H1 (cell line): ENCODE measurements around the gene MINDY3. TPM values are rescaled to one million over a fixed set of nuclear protein-coding genes. Genes with fewer than 3 reads are reported as not detected.

ENCODE experiments used
- CTCF ChIA-PET: fragments of 300-600 bp; sonication (Branson Sonifier 250); formaldehyde crosslinking; loops from one replicate; lab custom pipeline; 2021; ENCODE audit not compliant: partially characterized antibody; lab: Charles Lee
- POLR2A ChIA-PET: fragments of 300-600 bp; sonication (Branson Sonifier 250); formaldehyde crosslinking; loops from one replicate; lab custom pipeline; 2021; ENCODE audit warnings: inconsistent platforms; ENCODE audit not compliant: partially characterized antibody; lab: Charles Lee
- DNase-seq, 2 experiments: peaks; one replicate each; pipeline versions ENCODE4 v3.0.0 to v3.0.0-alpha.2; 2010 to 2022; ENCODE audit warnings: low spot score in 2 of 2, low read depth in 1 of 2, mixed read lengths in 1 of 2
- FAIRE-seq: peaks from 2 replicates; lab custom pipeline; 2011; peaks lifted over from hg19 to GRCh38; lab: Jason Lieb, UNC
- H2AFZ ChIP-seq: 2 replicates; pipeline ENCODE4 v1.8.1; 2012; ENCODE audit warnings: low read length, inconsistent platforms
- H2AK5ac ChIP-seq: 2 replicates; pipeline ENCODE4 v1.6.1; 2013; ENCODE audit warnings: low read depth, low read length
- H2BK120ac ChIP-seq: replicated peaks from 2 replicates; pipeline ENCODE3; 2013; ENCODE audit warnings: low read depth, low read length, inconsistent platforms
- H2BK12ac ChIP-seq: 2 replicates; pipeline ENCODE4 v1.6.1; 2013; ENCODE audit warnings: low read depth, low read length
- H2BK15ac ChIP-seq: 2 replicates; pipeline ENCODE4 v1.6.1; 2013; ENCODE audit warnings: low read length
- H2BK20ac ChIP-seq: 2 replicates; pipeline ENCODE4 v1.6.1; 2013; ENCODE audit warnings: low read length
- H2BK5ac ChIP-seq: 2 replicates; pipeline ENCODE4 v1.6.1; 2013; ENCODE audit warnings: low read depth, low read length
- H3K14ac ChIP-seq: 2 replicates; pipeline ENCODE4 v1.6.1; 2013; ENCODE audit warnings: inconsistent platforms; ENCODE audit not compliant: insufficient read length
- H3K18ac ChIP-seq: 2 replicates; pipeline ENCODE4 v1.6.1; 2013; ENCODE audit warnings: low read length; ENCODE audit errors: extremely low read depth
- H3K23ac ChIP-seq: 2 replicates; pipeline ENCODE4 v1.6.1; 2013; ENCODE audit warnings: inconsistent platforms; ENCODE audit not compliant: insufficient read length
- H3K23me2 ChIP-seq: 2 replicates; pipeline ENCODE4 v1.6.1; 2013; ENCODE audit warnings: low read depth, low read length
- H3K27ac ChIP-seq: 2 replicates; pipeline ENCODE4 v1.6.1; 2011; ENCODE audit warnings: low read depth, low read length, inconsistent platforms
- H3K27me3 ChIP-seq, 4 experiments: replicated peaks in 1 of 4; 1 replicate in 1 of 4; 2 replicates in 3 of 4; pipeline versions ENCODE4 v1.6.1 to v1.8.1; 2011 to 2013; ENCODE audit warnings: low read length in 3 of 4, mild to moderate bottlenecking in 3 of 4, inconsistent platforms in 2 of 4, mixed read lengths in 2 of 4, moderate library complexity in 1 of 4; ENCODE audit not compliant: control insufficient read depth in 3 of 4, insufficient read depth in 3 of 4; ENCODE audit errors: extremely low read depth in 1 of 4
- H3K36me3 ChIP-seq, 4 experiments: 2 replicates each; pipeline versions ENCODE4 v1.6.1 to v1.8.1; 2011 to 2013; ENCODE audit warnings: mild to moderate bottlenecking in 4 of 4, low read length in 3 of 4, moderate library complexity in 2 of 4, control low read depth in 1 of 4, inconsistent platforms in 1 of 4; ENCODE audit not compliant: insufficient read depth in 4 of 4, control insufficient read depth in 2 of 4
- H3K4ac ChIP-seq: replicated peaks from 2 replicates; pipeline ENCODE3; 2013; ENCODE audit warnings: low read length, low read depth, mixed read lengths, inconsistent platforms; ENCODE audit not compliant: insufficient read length
- H3K4me1 ChIP-seq, 4 experiments: replicated peaks in 1 of 4; 1 replicate in 1 of 4; 2 replicates in 3 of 4; pipeline versions ENCODE4 v1.6.1 to v1.8.1; 2011 to 2013; ENCODE audit warnings: low read length in 3 of 4, inconsistent platforms in 2 of 4, mixed read lengths in 1 of 4; ENCODE audit not compliant: insufficient read depth in 4 of 4, control insufficient read depth in 3 of 4
- H3K4me2 ChIP-seq, 2 experiments: 2 replicates each; pipeline versions ENCODE4 v1.6.1 to v1.8.1; 2011 to 2013; ENCODE audit warnings: low read depth in 2 of 2, low read length in 2 of 2, control low read depth in 1 of 2, inconsistent platforms in 1 of 2, mild to moderate bottlenecking in 1 of 2; ENCODE audit not compliant: insufficient read depth in 1 of 2
- H3K4me3 ChIP-seq, 4 experiments: fragments of 200-600, 300-600 bp in 1 of 4; sonication (generic), shearing (Covaris generic), sonication (Bioruptor Twin) in 1 of 4; 2 replicates each; pipeline versions ENCODE4 v1.5.1 to v1.8.1; 2011 to 2016; ENCODE audit warnings: low read length in 4 of 4, low read depth in 3 of 4, control low read depth in 2 of 4, inconsistent platforms in 2 of 4, mild to moderate bottlenecking in 2 of 4, mixed read lengths in 1 of 4, moderate library complexity in 1 of 4; ENCODE audit not compliant: insufficient read depth in 2 of 4; ENCODE audit errors: extremely low read depth in 1 of 4
- H3K56ac ChIP-seq: replicated peaks from 2 replicates; pipeline ENCODE3; 2013; ENCODE audit warnings: low read depth, mild to moderate bottlenecking, mixed read lengths, low read length, inconsistent platforms; ENCODE audit not compliant: insufficient read length
- H3K79me1 ChIP-seq: 2 replicates; pipeline ENCODE4 v1.6.1; 2013; ENCODE audit warnings: low read depth, low read length, control low read depth
- H3K79me2 ChIP-seq, 2 experiments: 2 replicates each; pipeline versions ENCODE4 v1.6.1 to v1.8.1; 2012 to 2013; ENCODE audit warnings: low read length in 2 of 2, mild to moderate bottlenecking in 2 of 2, inconsistent platforms in 1 of 2; ENCODE audit not compliant: insufficient read depth in 2 of 2, control insufficient read depth in 1 of 2
- H3K9ac ChIP-seq, 4 experiments: replicated peaks in 1 of 4; 1 replicate in 1 of 4; 2 replicates in 3 of 4; pipeline versions ENCODE4 v1.6.1 to v1.8.1; 2011 to 2013; ENCODE audit warnings: low read depth in 3 of 4, low read length in 3 of 4, control low read depth in 2 of 4, mild to moderate bottlenecking in 2 of 4, moderate library complexity in 2 of 4, inconsistent platforms in 1 of 4; ENCODE audit errors: extremely low read depth in 1 of 4
- H3K9me3 ChIP-seq, 2 experiments: 2 replicates each; pipeline versions ENCODE4 v1.6.1 to v1.8.1; 2012 to 2013; ENCODE audit warnings: mild to moderate bottlenecking in 2 of 2, moderate library complexity in 2 of 2, control low read depth in 1 of 2, inconsistent platforms in 1 of 2, low read depth in 1 of 2, low read length in 1 of 2, mixed read lengths in 1 of 2; ENCODE audit not compliant: insufficient read depth in 2 of 2
- H4K20me1 ChIP-seq, 2 experiments: replicated peaks in 1 of 2; 2 replicates each; pipeline versions ENCODE3 to v1.8.1; 2011 to 2013; ENCODE audit warnings: inconsistent platforms in 2 of 2, low read length in 2 of 2, mild to moderate bottlenecking in 1 of 2; ENCODE audit not compliant: insufficient read depth in 2 of 2, control insufficient read depth in 1 of 2
- H4K5ac ChIP-seq: 2 replicates; pipeline ENCODE4 v1.6.1; 2013; ENCODE audit warnings: low read length, low read depth, mixed read lengths, inconsistent platforms; ENCODE audit not compliant: insufficient read length
- H4K8ac ChIP-seq: 2 replicates; pipeline ENCODE4 v1.8.0; 2013; ENCODE audit warnings: mild to moderate bottlenecking, moderate library complexity, low read length, inconsistent platforms; ENCODE audit not compliant: insufficient read depth; ENCODE audit errors: extremely low read depth
- H4K91ac ChIP-seq: replicated peaks from 2 replicates; pipeline ENCODE3; 2013; ENCODE audit warnings: low read length, mixed read lengths, inconsistent platforms; ENCODE audit not compliant: insufficient read length
- BACH1 ChIP-seq: IDR thresholded peaks from 2 replicates; pipeline ENCODE4 v1.6.1; 2012; ENCODE audit warnings: low read length, improper control_type of control experiment
- MAFK ChIP-seq: IDR thresholded peaks from 2 replicates; pipeline ENCODE4 v1.6.1; 2012; ENCODE audit warnings: low read depth, mild to moderate bottlenecking, improper control_type of control experiment, low read length
- RNF2 ChIP-seq: fragments of 200-900, 300-1000 bp; sonication (generic); IDR thresholded peaks from 2 replicates; pipeline ENCODE4 v1.7.1; 2016; ENCODE audit warnings: borderline replicate concordance, low read depth, mild to moderate bottlenecking, antibody characterized with exemption, low read length; ENCODE audit not compliant: poor library complexity, severe bottlenecking; ENCODE audit errors: missing control alignments
- WGBS, 2 experiments: shearing (Covaris generic) in 1 of 2; methylation state at CpG; one replicate each; pipeline versions ENCODE4 v1.1.6 to v1.1.7; 2013 to 2015; ENCODE audit warnings: low lambda C conversion rate in 2 of 2, mixed read lengths in 2 of 2, inconsistent platforms in 1 of 2, low coverage in 1 of 2, missing lambda C conversion rate in 1 of 2; ENCODE audit not compliant: insufficient replicate concordance in 2 of 2, insufficient coverage in 1 of 2, insufficient read length in 1 of 2; ENCODE audit errors: extremely low coverage in 1 of 2, missing lambda C conversion rate in 1 of 2; 5-methylcytosine and 5-hydroxymethylcytosine counted together
- polyA plus RNA-seq, 7 experiments: library from polyadenylated mRNA; depleted of rRNA in 3 of 7; stranded (reverse) in 5 of 7; unstranded in 2 of 7; fragments of >200 nt in 5 of 7; fragments of 200-250 nt in 2 of 7; gene quantifications; 1 replicate in 5 of 7; 2 replicates in 1 of 7; 4 replicates in 1 of 7; pipeline versions ENCODE4 v1.2.1 to v1.2.3, GENCODE V29; 2011 to 2013; ENCODE audit warnings: missing spikeins in 2 of 7, mixed read lengths in 2 of 7
- total RNA-seq: library from RNA; stranded (reverse); fragmentation: NEBNext Ultra II Directional; extraction: Animal tissue kit (Norgen Biotek cat#: 25700); gene quantifications from 2 replicates; pipeline ENCODE4 v1.2.1, GENCODE V29; 2021
- TF ChIP-seq, protein P1 (sequence below): IDR thresholded peaks from 2 replicates; pipeline ENCODE4 v1.6.1; 2011; ENCODE audit warnings: low read depth, mild to moderate bottlenecking, low read length; ENCODE audit not compliant: insufficient read depth

Gene MINDY3
- total and polyA plus RNA-seq, 2 of the 8 experiments (the other 6 are each of a cell fraction or from before 2014, with no cell fraction given): 4.6 to 13.6 TPM

GRCh38 chr10:15792777-15793176 lies 67.5 kb downstream of the MINDY3 start:
- Histone ChIP-seq H2BK120ac (no peak overlapping the region), H3K23me2 (no peaks in the 10 kb centered on the region), H4K8ac (no peak overlapping the region), H2BK5ac (no peak overlapping the region), H2BK20ac (no peak overlapping the region), H4K91ac (no peak overlapping the region), H3K36me3 (no peaks in the 10 kb centered on the region), H4K20me1 (no peaks in the 10 kb centered on the region), H3K79me1 (no peaks in the 10 kb centered on the region), H4K5ac (no peak overlapping the region), H3K9ac (no peak overlapping the region), H3K4me3 (no peak overlapping the region)
- 91% methylated on average over 4 of the region's 4 CpGs; no CpG with 5 or more reads in 1 of the 2 experiments for WGBS, 2 experiments
- CTCF ChIA-PET: interaction anchor here (0.6 to 2.2 kb wide), 4 partner anchors 8 to 73 kb away, joined by 3 to 6 read pairs (median 4); partner anchors contain the start of gene ITGA8
- TF ChIP-seq MAFK (no peak), BACH1 (no peak), RNF2 (no peak)
- TF ChIP-seq, protein P1, sequence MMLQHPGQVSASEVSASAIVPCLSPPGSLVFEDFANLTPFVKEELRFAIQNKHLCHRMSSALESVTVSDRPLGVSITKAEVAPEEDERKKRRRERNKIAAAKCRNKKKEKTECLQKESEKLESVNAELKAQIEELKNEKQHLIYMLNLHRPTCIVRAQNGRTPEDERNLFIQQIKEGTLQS: no peak
- TF ChIP-seq, all 59 proteins: peak for 0
- Histone ChIP-seq H3K56ac (no peak overlapping the region), H3K4ac (no peak overlapping the region), H3K27me3 (no peaks in the 10 kb centered on the region), H3K23ac (no peak overlapping the region), H3K9me3 (no peaks in the 10 kb centered on the region), H3K18ac (no peak overlapping the region), H2AK5ac (no peak overlapping the region), H3K4me2 (no peak overlapping the region), H2BK15ac (no peak overlapping the region), H3K4me1 (no peaks in the 10 kb centered on the region), H2BK12ac (no peak overlapping the region), H3K79me2 (no peaks in the 10 kb centered on the region), H3K27ac (no peak overlapping the region), H2AFZ (no peak overlapping the region), H3K14ac (no peak overlapping the region)
- DNase-seq: no peak
- POLR2A ChIA-PET: no interaction called here
- FAIRE-seq: no peak
